ENCODE measurements around the gene CTH. TPM values are rescaled to one million over a fixed set of nuclear protein-coding genes. Genes with fewer than 3 reads are reported as not detected.
"Not testable (repeated sequence)": the region's sequence is repeated elsewhere in the genome, so short reads cannot be mapped to it uniquely, and the experiment has no call there.

Gene CTH
- polyA plus RNA-seq, 2 of the 4 experiments (the other 2 are of a cell fraction), result 3.7 to 6.8 TPM

DNA sequence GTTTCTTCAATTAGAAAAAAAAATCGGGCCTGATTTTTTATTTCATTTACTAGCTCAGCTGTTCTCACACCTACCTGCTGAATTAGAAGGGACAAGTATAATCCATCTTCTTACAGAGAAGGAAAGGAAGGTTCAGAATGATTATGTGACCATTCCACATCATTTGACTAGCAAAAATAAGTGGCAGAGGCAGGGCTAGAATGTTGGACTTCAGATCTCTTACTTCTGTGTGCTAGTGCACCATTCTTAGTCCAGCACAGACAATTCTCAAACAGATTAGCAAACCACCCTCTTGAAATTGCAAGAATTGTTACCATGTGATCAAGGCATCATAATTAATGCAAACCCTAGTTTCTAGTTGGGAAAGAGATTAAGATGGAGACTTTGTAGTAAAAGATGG is 32.7 kb downstream of the CTH start (continued):
- TF ChIP-seq CBX2 (IDR thresholded peaks at IDR 0.05; ENCODE audit: borderline replicate concordance, low read depth) (no peak), GATA3 (IDR thresholded peaks at IDR 0.05; ENCODE audit: borderline replicate concordance) (no peak)

- ATAC-seq, result no peak
- Histone ChIP-seq H3K27ac (no peak overlapping the region), H3K4me1 (no peaks in the 10 kb centered on the region), H3K9me3 (no peaks in the 10 kb centered on the region), H3K4me2 (no peak overlapping the region), H3K4me3 (no peak overlapping the region)
- CTCF ChIA-PET, result no interaction called here
- WGBS (ENCODE audit: missing lambda C conversion rate), result 61% methylated on average over 8 of the region's 8 CpGs
- no peak for FAIRE-seq
- POLR2A ChIA-PET, result no interaction called here
- no peak for TF ChIP-seq FOSL2 (IDR thresholded peaks at IDR 0.05)
- no peak for TF ChIP-seq FOSL2 (CRISPR knock-in tag; IDR thresholded peaks at IDR 0.05)
- no peak for TF ChIP-seq NFE2L2 (conservative IDR thresholded peaks at IDR 0.05; ENCODE audit: low read length)
- TF ChIP-seq JUN (IDR thresholded peaks at IDR 0.05), result no peak
- no peak for DNase-seq (ENCODE audit: low read depth in 1 of 2, low spot score in 1 of 2)
Observed at GRCh38 chr1:70449049-70449448, 38.0 kb downstream of the CTH start.

DNA sequence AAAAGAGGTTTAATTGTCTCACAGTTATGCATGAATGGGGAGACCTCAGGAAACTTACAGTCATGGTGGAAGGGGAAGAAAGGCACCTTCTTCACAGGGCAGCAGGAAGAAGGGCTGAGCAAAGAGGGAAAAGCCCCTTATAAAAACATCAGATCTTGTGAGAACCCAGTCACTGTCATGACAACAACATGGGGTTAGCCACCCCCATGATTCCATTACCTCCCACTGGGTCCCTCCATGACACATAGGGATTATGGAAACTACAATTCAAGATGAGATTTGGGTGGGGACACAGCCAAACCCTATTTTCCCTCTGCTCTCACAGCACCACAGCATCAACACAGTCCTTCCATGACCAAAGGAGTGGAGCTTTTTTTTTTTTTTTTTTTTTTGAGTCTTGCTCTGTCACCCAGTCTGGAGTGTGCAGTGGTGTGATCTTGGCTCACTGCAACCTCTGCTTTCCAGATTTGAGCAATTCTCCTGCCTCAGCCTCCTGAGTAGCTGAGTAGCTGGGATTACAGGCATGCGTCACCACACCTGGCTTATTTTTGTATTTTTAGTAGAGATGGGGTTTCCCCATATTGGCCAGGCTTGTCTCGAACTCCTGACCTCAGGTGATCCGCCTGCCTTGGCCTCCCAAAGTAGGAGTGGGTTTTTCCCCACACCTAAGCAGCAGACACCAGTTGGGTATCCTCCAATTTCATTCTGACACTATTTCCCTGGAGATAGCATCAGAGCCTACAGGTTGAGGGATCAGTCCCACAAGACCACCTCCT is 41.3 kb downstream of the CTH start:
- H3K9me3 ChIP-seq; DNase-seq (ENCODE audit: low read depth in 1 of 2, low spot score in 1 of 2); FAIRE-seq; H3K4me3 ChIP-seq; H3K4me1 ChIP-seq; H3K4me2 ChIP-seq; ATAC-seq; H3K27ac ChIP-seq; POLR2A ChIA-PET: not testable (repeated sequence)
- WGBS (ENCODE audit: missing lambda C conversion rate), result 48% methylated on average over 3 of the region's 3 CpGs
- CTCF ChIA-PET, result interaction anchor here (0.6 kb wide), 1 partner anchor 1367 kb away, joined by 3 read pairs; no protein-coding TSS in a partner anchor

DNA sequence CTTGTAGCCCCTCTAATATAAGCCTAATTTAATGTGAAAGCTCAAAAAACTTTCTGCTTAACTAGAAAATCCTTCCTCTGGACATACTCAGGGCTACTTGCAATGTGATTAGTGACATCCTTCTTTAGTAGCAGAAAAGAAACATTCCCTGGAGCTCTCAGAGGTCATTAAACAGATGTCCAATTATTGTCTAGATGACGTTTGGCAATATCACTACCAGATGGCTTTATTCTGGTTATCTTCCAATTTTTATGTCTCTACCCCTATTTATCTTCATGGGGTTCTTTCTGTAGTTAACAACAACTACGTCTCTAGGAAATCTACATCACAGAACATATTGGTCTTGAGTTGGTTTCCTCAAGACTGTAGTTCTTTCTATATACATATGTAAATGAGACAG is 44.2 kb downstream of the CTH start:
- H3K4me2 ChIP-seq, result no peak overlapping the region
- no peak overlapping the region for H3K4me3 ChIP-seq
- no peak for ATAC-seq
- POLR2A ChIA-PET, result no interaction called here
- no peak for FAIRE-seq
- CTCF ChIA-PET, result no interaction called here
- H3K9me3 ChIP-seq, result no peaks in the 10 kb centered on the region
- DNase-seq (ENCODE audit: low read depth in 1 of 2, low spot score in 1 of 2), result no peak
- no peak overlapping the region for H3K27ac ChIP-seq
- TF ChIP-seq CHD4 (IDR thresholded peaks at IDR 0.05; ENCODE audit: borderline replicate concordance), result no peak
- TF ChIP-seq MAFK (IDR thresholded peaks at IDR 0.05; ENCODE audit: partially characterized antibody), result no peak
- TF ChIP-seq NFE2L2 (conservative IDR thresholded peaks at IDR 0.05; ENCODE audit: low read length), result no peak
- TF ChIP-seq EHF (CRISPR knock-in tag; IDR thresholded peaks at IDR 0.05), result no peak
- TF ChIP-seq FOXS1 (CRISPR knock-in tag; IDR thresholded peaks at IDR 0.05), result no peak
- TF ChIP-seq RAD21 (conservative IDR thresholded peaks at IDR 0.05 in 1 of 2, IDR thresholded peaks at IDR 0.05 in 1 of 2), result no peak
- no peak for TF ChIP-seq POLR2A (IDR thresholded peaks at IDR 0.05; ENCODE audit: low read length)
- TF ChIP-seq EHMT2 (IDR thresholded peaks at IDR 0.05; ENCODE audit: low read depth), result no peak
- no peak for TF ChIP-seq FOSL2 (IDR thresholded peaks at IDR 0.05)
- TF ChIP-seq FOSL2 (CRISPR knock-in tag; IDR thresholded peaks at IDR 0.05), result no peak
- TF ChIP-seq, protein P1, sequence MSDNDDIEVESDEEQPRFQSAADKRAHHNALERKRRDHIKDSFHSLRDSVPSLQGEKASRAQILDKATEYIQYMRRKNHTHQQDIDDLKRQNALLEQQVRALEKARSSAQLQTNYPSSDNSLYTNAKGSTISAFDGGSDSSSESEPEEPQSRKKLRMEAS (IDR thresholded peaks at IDR 0.05), result no peak
- TF ChIP-seq ZNF302 (CRISPR knock-in tag; IDR thresholded peaks at IDR 0.05), result no peak
- no peaks in the 10 kb centered on the region for H3K4me1 ChIP-seq
- 46% methylated on average over 2 of the region's 2 CpGs for WGBS (ENCODE audit: missing lambda C conversion rate)

GRCh38 chr1:70458131-70458530 is 47.1 kb downstream of the CTH start:
- ChIA-PET CTCF (interaction anchor here (1.7 kb wide), 1 partner anchor 16 kb away, joined by 4 read pairs; no protein-coding TSS in a partner anchor), POLR2A (no interaction called here)
- Histone ChIP-seq H3K27ac (no peak overlapping the region), H3K4me2 (no peak overlapping the region), H3K4me3 (no peak overlapping the region), H3K9me3 (no peaks in the 10 kb centered on the region), H3K4me1 (no peaks in the 10 kb centered on the region)
- DNase-seq (ENCODE audit: low read depth in 1 of 2, low spot score in 1 of 2), result no peak
- TF ChIP-seq CHD4 (IDR thresholded peaks at IDR 0.05; ENCODE audit: borderline replicate concordance), result no peak
- TF ChIP-seq HDAC2 (IDR thresholded peaks at IDR 0.05), result no peak
- TF ChIP-seq EP300 (IDR thresholded peaks at IDR 0.05), result no peak
- no peak for TF ChIP-seq FOSB (CRISPR knock-in tag; IDR thresholded peaks at IDR 0.05)
- TF ChIP-seq RAD21 (conservative IDR thresholded peaks at IDR 0.05 in 1 of 2, IDR thresholded peaks at IDR 0.05 in 1 of 2), result no peak
- TF ChIP-seq, protein P2, sequence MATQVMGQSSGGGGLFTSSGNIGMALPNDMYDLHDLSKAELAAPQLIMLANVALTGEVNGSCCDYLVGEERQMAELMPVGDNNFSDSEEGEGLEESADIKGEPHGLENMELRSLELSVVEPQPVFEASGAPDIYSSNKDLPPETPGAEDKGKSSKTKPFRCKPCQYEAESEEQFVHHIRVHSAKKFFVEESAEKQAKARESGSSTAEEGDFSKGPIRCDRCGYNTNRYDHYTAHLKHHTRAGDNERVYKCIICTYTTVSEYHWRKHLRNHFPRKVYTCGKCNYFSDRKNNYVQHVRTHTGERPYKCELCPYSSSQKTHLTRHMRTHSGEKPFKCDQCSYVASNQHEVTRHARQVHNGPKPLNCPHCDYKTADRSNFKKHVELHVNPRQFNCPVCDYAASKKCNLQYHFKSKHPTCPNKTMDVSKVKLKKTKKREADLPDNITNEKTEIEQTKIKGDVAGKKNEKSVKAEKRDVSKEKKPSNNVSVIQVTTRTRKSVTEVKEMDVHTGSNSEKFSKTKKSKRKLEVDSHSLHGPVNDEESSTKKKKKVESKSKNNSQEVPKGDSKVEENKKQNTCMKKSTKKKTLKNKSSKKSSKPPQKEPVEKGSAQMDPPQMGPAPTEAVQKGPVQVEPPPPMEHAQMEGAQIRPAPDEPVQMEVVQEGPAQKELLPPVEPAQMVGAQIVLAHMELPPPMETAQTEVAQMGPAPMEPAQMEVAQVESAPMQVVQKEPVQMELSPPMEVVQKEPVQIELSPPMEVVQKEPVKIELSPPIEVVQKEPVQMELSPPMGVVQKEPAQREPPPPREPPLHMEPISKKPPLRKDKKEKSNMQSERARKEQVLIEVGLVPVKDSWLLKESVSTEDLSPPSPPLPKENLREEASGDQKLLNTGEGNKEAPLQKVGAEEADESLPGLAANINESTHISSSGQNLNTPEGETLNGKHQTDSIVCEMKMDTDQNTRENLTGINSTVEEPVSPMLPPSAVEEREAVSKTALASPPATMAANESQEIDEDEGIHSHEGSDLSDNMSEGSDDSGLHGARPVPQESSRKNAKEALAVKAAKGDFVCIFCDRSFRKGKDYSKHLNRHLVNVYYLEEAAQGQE (IDR thresholded peaks at IDR 0.05), result no peak
- no peak for TF ChIP-seq MYC (IDR thresholded peaks at IDR 0.05; ENCODE audit: borderline replicate concordance, low read length)
- TF ChIP-seq RARB (CRISPR knock-in tag; IDR thresholded peaks at IDR 0.05), result no peak
- TF ChIP-seq, protein P3, sequence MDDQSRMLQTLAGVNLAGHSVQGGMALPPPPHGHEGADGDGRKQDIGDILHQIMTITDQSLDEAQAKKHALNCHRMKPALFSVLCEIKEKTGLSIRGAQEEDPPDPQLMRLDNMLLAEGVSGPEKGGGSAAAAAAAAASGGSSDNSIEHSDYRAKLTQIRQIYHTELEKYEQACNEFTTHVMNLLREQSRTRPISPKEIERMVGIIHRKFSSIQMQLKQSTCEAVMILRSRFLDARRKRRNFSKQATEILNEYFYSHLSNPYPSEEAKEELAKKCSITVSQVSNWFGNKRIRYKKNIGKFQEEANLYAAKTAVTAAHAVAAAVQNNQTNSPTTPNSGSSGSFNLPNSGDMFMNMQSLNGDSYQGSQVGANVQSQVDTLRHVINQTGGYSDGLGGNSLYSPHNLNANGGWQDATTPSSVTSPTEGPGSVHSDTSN (IDR thresholded peaks at IDR 0.05), result no peak
- no peak for TF ChIP-seq EHF (CRISPR knock-in tag; IDR thresholded peaks at IDR 0.05)
- TF ChIP-seq, protein P4, sequence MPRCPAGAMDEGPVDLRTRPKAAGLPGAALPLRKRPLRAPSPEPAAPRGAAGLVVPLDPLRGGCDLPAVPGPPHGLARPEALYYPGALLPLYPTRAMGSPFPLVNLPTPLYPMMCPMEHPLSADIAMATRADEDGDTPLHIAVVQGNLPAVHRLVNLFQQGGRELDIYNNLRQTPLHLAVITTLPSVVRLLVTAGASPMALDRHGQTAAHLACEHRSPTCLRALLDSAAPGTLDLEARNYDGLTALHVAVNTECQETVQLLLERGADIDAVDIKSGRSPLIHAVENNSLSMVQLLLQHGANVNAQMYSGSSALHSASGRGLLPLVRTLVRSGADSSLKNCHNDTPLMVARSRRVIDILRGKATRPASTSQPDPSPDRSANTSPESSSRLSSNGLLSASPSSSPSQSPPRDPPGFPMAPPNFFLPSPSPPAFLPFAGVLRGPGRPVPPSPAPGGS (IDR thresholded peaks at IDR 0.05), result no peak
- FAIRE-seq, result no peak
- ATAC-seq, result no peak
